Gastroesophageal sphincter (tissue), 3 donors: ENCODE data around the gene CHST9.

ENCODE experiments used
- EP300 ChIP-seq: sonication (generic); formaldehyde crosslinking; IDR thresholded peaks from one replicate; pipeline ENCODE4 v1.6.1; 2017; ENCODE audit warnings: antibody characterized with exemption, mild to moderate bottlenecking
- POLR2A ChIP-seq, 2 donors: fragments of 450-650 bp; IDR thresholded peaks; one replicate each; pipeline ENCODE4 v1.6.1; 2017; ENCODE audit warnings: antibody characterized with exemption in 2 of 2, mild to moderate bottlenecking in 2 of 2, moderate library complexity in 1 of 2
- TF ChIP-seq, protein P1 (sequence below), 4 experiments: fragments of 200-600 bp in 2 of 4; fragments of 450-650 bp in 2 of 4; sonication (generic) in 1 of 4; IDR thresholded peaks; one replicate each; pipeline ENCODE4 v1.5.1; 2017 to 2019; ENCODE audit warnings: antibody characterized with exemption in 4 of 4, mild to moderate bottlenecking in 2 of 4, moderate library complexity in 2 of 4

DNA sequence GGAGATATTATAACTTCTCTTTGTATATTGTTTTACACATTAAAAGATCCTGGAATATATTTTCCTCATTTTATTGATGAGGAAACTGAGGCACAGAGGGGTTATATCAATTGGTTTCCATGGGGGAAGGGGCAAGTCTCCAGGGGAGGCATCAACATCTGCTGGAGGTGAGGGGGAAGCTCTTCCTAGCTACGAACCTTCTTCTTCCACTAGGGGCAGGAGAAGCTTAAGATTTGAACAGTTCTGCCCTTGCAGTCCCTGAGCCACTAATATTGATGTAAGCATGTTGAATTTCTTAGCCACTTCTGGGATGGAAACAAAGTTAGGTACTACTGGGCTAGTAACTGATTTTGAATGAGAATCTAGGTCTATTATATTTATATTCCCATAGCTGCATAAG is 179.5 kb downstream of the CHST9 start:
- TF ChIP-seq, protein P1, sequence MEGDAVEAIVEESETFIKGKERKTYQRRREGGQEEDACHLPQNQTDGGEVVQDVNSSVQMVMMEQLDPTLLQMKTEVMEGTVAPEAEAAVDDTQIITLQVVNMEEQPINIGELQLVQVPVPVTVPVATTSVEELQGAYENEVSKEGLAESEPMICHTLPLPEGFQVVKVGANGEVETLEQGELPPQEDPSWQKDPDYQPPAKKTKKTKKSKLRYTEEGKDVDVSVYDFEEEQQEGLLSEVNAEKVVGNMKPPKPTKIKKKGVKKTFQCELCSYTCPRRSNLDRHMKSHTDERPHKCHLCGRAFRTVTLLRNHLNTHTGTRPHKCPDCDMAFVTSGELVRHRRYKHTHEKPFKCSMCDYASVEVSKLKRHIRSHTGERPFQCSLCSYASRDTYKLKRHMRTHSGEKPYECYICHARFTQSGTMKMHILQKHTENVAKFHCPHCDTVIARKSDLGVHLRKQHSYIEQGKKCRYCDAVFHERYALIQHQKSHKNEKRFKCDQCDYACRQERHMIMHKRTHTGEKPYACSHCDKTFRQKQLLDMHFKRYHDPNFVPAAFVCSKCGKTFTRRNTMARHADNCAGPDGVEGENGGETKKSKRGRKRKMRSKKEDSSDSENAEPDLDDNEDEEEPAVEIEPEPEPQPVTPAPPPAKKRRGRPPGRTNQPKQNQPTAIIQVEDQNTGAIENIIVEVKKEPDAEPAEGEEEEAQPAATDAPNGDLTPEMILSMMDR (IDR thresholded peaks at IDR 0.05), result peak in 2 of 4 experiments; percentile 15 to 41
- TF ChIP-seq POLR2A (IDR thresholded peaks at IDR 0.05), result no peak
- no peak for TF ChIP-seq EP300
